ENCODE measurements around the gene ZNF593OS.

ZNF593OS gene

DNA sequence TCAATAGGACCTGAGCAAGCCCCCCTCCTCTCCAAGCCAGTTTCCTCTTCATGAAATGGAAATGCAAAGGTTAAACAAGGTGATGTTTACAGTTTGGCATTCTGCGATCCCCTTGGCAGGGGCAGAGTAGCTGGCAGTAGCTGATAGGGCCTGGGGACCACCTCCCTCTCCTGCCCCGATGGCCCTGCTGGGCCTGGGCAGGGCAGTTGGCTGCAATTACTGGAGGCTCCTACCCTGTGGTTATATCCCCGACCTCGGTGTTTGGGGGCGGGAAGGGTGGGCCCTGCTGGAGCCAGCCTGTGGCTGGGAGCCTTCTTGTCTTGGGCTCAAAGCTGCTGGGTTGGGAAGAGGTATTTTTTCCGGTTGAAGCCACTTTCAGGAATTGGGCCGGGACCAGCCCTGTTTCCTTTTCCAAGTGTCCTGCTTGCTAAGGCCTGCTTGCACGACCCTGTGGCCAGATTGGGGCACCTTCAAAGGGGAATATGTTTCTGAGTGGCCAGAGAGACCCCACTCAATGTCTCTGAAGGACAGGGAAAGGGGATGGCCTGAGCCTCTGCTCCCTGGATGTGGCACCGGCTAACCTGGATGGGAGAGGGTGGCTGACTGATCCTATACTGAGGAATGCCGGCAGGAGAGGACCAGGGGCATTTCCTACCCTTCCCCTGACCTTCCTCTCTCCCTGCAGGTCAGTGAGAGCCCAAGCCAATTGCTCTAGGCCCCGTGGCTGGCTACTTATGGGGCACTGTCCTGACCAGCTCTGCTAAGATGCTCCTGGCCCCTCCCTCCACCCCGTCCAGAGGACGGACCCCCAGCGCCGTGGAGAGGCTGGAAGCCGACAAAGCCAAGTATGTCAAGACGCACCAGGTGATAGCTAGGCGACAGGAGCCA, 10.9 kb downstream of the ZNF593OS start:
- no peak overlapping the region for H4K91ac ChIP-seq (ENCODE audit: low read depth, low read length)
- no peak overlapping the region for H2BK120ac ChIP-seq (ENCODE audit: insufficient read depth, low read length, poor library complexity)
- H4K8ac ChIP-seq (ENCODE audit: low read depth, low read length), result peak overlapping the region; percentile 67
- peaks cover 2% of the 10 kb centered on the region for H3K9me3 ChIP-seq (ENCODE audit: insufficient read depth, low read depth, low read length)
- H3K4me1 ChIP-seq (ENCODE audit: control insufficient read depth in 1 of 2, insufficient read depth in 2 of 2, low read length in 2 of 2), result peaks cover 39 to 50% of the 10 kb centered on the region in 2 experiments
- peak overlapping the region; percentile 42 for H2BK12ac ChIP-seq (ENCODE audit: low read length)
- H3K9ac ChIP-seq (ENCODE audit: low read length), result no peak overlapping the region
- H3K27me3 ChIP-seq (ENCODE audit: insufficient read depth, low read length), result peaks cover 18% of the 10 kb centered on the region
- H3K36me3 ChIP-seq (ENCODE audit: control insufficient read depth in 1 of 2, insufficient read depth in 2 of 2, low read length in 2 of 2), result no peaks in the 10 kb centered on the region
- H3K4me3 ChIP-seq (ENCODE audit: low read depth, low read length), result peak overlapping the region; percentile 59
- H3K23ac ChIP-seq (ENCODE audit: low read length), result no peak overlapping the region
- no peak overlapping the region for H3K27ac ChIP-seq (ENCODE audit: low read depth, low read length)
- WGBS (ENCODE audit: extremely low coverage, insufficient coverage, insufficient read length), result no CpG with 5 or more reads among the region's 18 CpGs
- H3K79me2 ChIP-seq (ENCODE audit: control insufficient read depth, insufficient read depth, low read length, poor library complexity), result peaks cover 5% of the 10 kb centered on the region
- no peak overlapping the region for H3K4ac ChIP-seq (ENCODE audit: low read depth, low read length)
- H3K79me1 ChIP-seq (ENCODE audit: low read length), result peaks cover 18% of the 10 kb centered on the region
- peak overlapping the region; percentile 30 for H3K14ac ChIP-seq (ENCODE audit: low read length)
- H3K4me2 ChIP-seq (ENCODE audit: low read length), result peak overlapping the region; percentile 90
- H2BK5ac ChIP-seq (ENCODE audit: low read depth, low read length, poor library complexity), result no peak overlapping the region
- peak overlapping the region; percentile 61 for H4K12ac ChIP-seq (ENCODE audit: low read depth, low read length)
- H3K18ac ChIP-seq (ENCODE audit: low read length), result peak overlapping the region; percentile 62
- no peak for DNase-seq
- peak overlapping the region; percentile 50 for H2AFZ ChIP-seq (ENCODE audit: insufficient read depth, low read length, poor library complexity)
- H2AK5ac ChIP-seq (ENCODE audit: low read length), result peak overlapping the region; percentile 20

DNA sequence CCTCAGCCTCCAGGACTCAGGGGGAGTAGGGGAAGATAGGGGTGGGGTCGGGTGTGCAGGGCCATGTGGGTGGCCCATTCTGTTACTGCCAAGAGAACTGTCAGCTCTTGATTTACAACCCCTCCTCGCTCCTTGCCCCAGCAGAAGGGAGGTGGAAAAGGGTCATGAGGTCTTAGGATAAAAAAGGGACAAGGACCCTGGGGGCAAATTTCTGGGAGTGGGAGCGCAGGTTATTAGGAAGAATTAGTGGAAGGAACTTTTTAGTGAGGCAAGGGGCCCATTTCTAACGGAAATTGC, 11.9 kb downstream of the ZNF593OS start:
- Histone ChIP-seq H2AFZ (ENCODE audit: insufficient read depth, low read length, poor library complexity) (no peak overlapping the region), H3K79me2 (ENCODE audit: control insufficient read depth, insufficient read depth, low read length, poor library complexity) (peaks cover 5% of the 10 kb centered on the region), H4K8ac (ENCODE audit: low read depth, low read length) (no peak overlapping the region), H3K79me1 (ENCODE audit: low read length) (peaks cover 18% of the 10 kb centered on the region), H4K12ac (ENCODE audit: low read depth, low read length) (no peak overlapping the region), H3K23ac (ENCODE audit: low read length) (no peak overlapping the region), H3K27ac (ENCODE audit: low read depth, low read length) (no peak overlapping the region), H3K9me3 (ENCODE audit: insufficient read depth, low read depth, low read length) (peaks cover 2% of the 10 kb centered on the region), H3K4me1 (ENCODE audit: control insufficient read depth in 1 of 2, insufficient read depth in 2 of 2, low read length in 2 of 2) (peaks cover 44 to 59% of the 10 kb centered on the region in 2 experiments), H4K91ac (ENCODE audit: low read depth, low read length) (no peak overlapping the region), H3K4ac (ENCODE audit: low read depth, low read length) (no peak overlapping the region), H2BK120ac (ENCODE audit: insufficient read depth, low read length, poor library complexity) (no peak overlapping the region), H3K18ac (ENCODE audit: low read length) (no peak overlapping the region), H3K9ac (ENCODE audit: low read length) (no peak overlapping the region), H3K14ac (ENCODE audit: low read length) (no peak overlapping the region), H3K4me3 (ENCODE audit: low read depth, low read length) (no peak overlapping the region), H3K4me2 (ENCODE audit: low read length) (peak overlapping the region; percentile 55), H2AK5ac (ENCODE audit: low read length) (no peak overlapping the region), H3K36me3 (ENCODE audit: control insufficient read depth in 1 of 2, insufficient read depth in 2 of 2, low read length in 2 of 2) (no peaks in the 10 kb centered on the region), H2BK5ac (ENCODE audit: low read depth, low read length, poor library complexity) (no peak overlapping the region), H3K27me3 (ENCODE audit: insufficient read depth, low read length) (peaks cover 18% of the 10 kb centered on the region), H2BK12ac (ENCODE audit: low read length) (no peak overlapping the region)
- no peak for DNase-seq
- WGBS (ENCODE audit: extremely low coverage, insufficient coverage, insufficient read length), result no CpG with 5 or more reads among the region's 4 CpGs

DNA sequence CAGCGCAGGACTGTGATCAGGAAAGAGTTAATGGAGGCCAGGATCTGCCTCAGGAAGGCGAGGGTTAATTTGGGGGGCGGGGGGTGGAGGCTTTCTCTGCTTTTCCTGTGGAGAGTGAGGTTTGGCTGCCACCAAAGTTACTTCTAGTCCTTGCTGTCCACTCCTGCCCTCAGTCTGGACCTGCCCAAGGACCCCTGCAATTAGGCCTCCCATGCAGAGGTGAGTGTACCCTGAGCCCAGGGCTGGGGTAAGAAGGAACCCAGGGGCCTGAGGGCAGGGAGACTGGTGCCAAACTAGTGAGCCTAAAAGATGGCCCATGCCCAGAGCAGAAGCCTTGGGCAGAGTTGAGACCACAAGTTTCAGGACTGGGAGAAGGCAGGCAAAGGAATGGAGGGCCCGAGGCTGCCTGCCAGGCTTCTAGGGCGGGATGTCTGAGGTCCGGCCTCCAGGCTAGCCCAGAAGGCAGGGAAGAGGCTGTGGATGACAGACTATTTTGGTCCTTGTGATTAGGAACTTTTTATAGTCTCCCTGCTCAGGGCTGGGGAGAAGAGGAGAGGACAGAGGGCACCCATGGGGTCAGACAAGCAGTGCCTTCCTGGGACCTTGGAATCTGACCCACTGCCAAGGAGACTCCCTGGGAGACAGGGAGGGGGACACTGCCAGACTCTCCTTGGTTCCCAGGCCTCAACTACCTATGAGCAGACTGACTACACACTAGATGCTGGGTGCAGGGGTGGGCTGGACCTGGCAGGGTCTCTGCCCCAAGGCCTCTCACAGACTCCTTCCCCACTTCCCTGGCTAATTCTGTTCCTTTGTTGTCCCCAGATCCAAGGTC, 12.5 kb downstream of the ZNF593OS start, which contains the start of gene FAM110D:
TSS of gene FAM110D (plus strand) at position 172 of the 835 bp plus-strand sequence. CDS start 2,213 bp downstream, outside the sequence.
- H3K36me3 ChIP-seq (ENCODE audit: control insufficient read depth in 1 of 2, insufficient read depth in 2 of 2, low read length in 2 of 2), result no peaks in the 10 kb centered on the region
- peak within 1 kb of the TSS; percentile 56 for H3K14ac ChIP-seq (ENCODE audit: low read length)
- no peak within 1 kb of the TSS for H4K12ac ChIP-seq (ENCODE audit: low read depth, low read length)
- H3K27ac ChIP-seq (ENCODE audit: low read depth, low read length), result no peak within 1 kb of the TSS
- H2BK5ac ChIP-seq (ENCODE audit: low read depth, low read length, poor library complexity), result peak within 1 kb of the TSS; percentile 42
- H3K27me3 ChIP-seq (ENCODE audit: insufficient read depth, low read length), result peaks cover 18% of the 10 kb centered on the region
- H3K4me3 ChIP-seq (ENCODE audit: low read depth, low read length), result no peak within 1 kb of the TSS
- H3K4me1 ChIP-seq (ENCODE audit: control insufficient read depth in 1 of 2, insufficient read depth in 2 of 2, low read length in 2 of 2), result peaks cover 40 to 55% of the 10 kb centered on the region in 2 experiments
- peak within 1 kb of the TSS; percentile 25 for H3K18ac ChIP-seq (ENCODE audit: low read length)
- no peak within 1 kb of the TSS for H3K23ac ChIP-seq (ENCODE audit: low read length)
- peak within 1 kb of the TSS; percentile 91 for H2BK12ac ChIP-seq (ENCODE audit: low read length)
- peak within 1 kb of the TSS; percentile 48 for H2BK120ac ChIP-seq (ENCODE audit: insufficient read depth, low read length, poor library complexity)
- peak within 1 kb of the TSS; percentile 11 for H2AFZ ChIP-seq (ENCODE audit: insufficient read depth, low read length, poor library complexity)
- H3K79me2 ChIP-seq (ENCODE audit: control insufficient read depth, insufficient read depth, low read length, poor library complexity), result peaks cover 3% of the 10 kb centered on the region
- peaks cover 2% of the 10 kb centered on the region for H3K9me3 ChIP-seq (ENCODE audit: insufficient read depth, low read depth, low read length)
- H2AK5ac ChIP-seq (ENCODE audit: low read length), result peak within 1 kb of the TSS; percentile 44
- no peak within 1 kb of the TSS for H3K4ac ChIP-seq (ENCODE audit: low read depth, low read length)
- H3K4me2 ChIP-seq (ENCODE audit: low read length), result peak within 1 kb of the TSS; percentile 55
- H3K79me1 ChIP-seq (ENCODE audit: low read length), result peaks cover 15% of the 10 kb centered on the region
- DNase-seq, result no peak
- WGBS (ENCODE audit: extremely low coverage, insufficient coverage, insufficient read length), result no CpG with 5 or more reads among the region's 6 CpGs
- peak within 1 kb of the TSS; percentile 49 for H4K8ac ChIP-seq (ENCODE audit: low read depth, low read length)
- H4K91ac ChIP-seq (ENCODE audit: low read depth, low read length), result peak within 1 kb of the TSS; percentile 72
- no peak within 1 kb of the TSS for H3K9ac ChIP-seq (ENCODE audit: low read length)

DNA sequence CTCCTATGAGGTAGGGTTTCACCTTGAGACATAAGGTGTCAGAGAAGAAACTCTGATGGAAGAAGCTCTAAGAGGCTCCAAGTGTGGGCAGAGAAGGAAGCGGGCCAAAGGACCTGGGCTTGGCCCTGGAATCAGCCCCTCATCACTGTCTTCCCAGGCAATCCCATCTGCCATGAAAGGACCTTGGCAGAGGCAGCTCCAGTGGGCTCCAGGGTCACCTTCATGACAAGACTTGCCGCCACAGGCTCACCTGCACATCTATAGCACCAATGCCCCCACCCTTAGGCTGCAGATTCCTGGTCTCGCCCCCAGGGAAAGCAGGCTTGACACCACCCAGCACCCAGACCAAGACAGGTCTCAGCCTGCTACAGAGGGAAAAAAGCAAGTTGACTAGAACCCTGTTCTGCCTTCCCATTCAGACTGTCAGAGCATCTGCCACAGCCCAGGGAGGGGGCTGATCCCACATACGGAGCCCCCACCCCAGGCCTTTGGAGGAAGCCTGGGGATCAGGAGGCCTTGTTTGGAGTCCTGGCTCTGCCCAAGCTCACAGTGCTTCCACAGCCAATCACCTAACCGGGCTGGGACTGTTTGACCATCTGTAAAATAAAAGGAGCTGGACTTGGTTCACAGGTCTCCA, 13.2 kb downstream of the ZNF593OS start:
- H4K91ac ChIP-seq (ENCODE audit: low read depth, low read length), result peak overlapping the region; percentile 72
- peak overlapping the region; percentile 56 for H3K14ac ChIP-seq (ENCODE audit: low read length)
- peaks cover 15% of the 10 kb centered on the region for H3K79me1 ChIP-seq (ENCODE audit: low read length)
- peaks cover 3% of the 10 kb centered on the region for H3K79me2 ChIP-seq (ENCODE audit: control insufficient read depth, insufficient read depth, low read length, poor library complexity)
- H3K9ac ChIP-seq (ENCODE audit: low read length), result no peak overlapping the region
- no peak overlapping the region for H3K4me3 ChIP-seq (ENCODE audit: low read depth, low read length)
- peaks cover 18% of the 10 kb centered on the region for H3K27me3 ChIP-seq (ENCODE audit: insufficient read depth, low read length)
- no CpG with 5 or more reads among the region's 5 CpGs for WGBS (ENCODE audit: extremely low coverage, insufficient coverage, insufficient read length)
- no peak overlapping the region for H3K4ac ChIP-seq (ENCODE audit: low read depth, low read length)
- DNase-seq, result no peak
- peak overlapping the region; percentile 48 for H2BK120ac ChIP-seq (ENCODE audit: insufficient read depth, low read length, poor library complexity)
- H3K9me3 ChIP-seq (ENCODE audit: insufficient read depth, low read depth, low read length), result peaks cover 2% of the 10 kb centered on the region
- H4K8ac ChIP-seq (ENCODE audit: low read depth, low read length), result peak overlapping the region; percentile 49
- H3K36me3 ChIP-seq (ENCODE audit: control insufficient read depth in 1 of 2, insufficient read depth in 2 of 2, low read length in 2 of 2), result no peaks in the 10 kb centered on the region
- no peak overlapping the region for H4K12ac ChIP-seq (ENCODE audit: low read depth, low read length)
- peak overlapping the region; percentile 11 for H2AFZ ChIP-seq (ENCODE audit: insufficient read depth, low read length, poor library complexity)
- H3K18ac ChIP-seq (ENCODE audit: low read length), result peak overlapping the region; percentile 25
- peak overlapping the region; percentile 44 for H2AK5ac ChIP-seq (ENCODE audit: low read length)
- H3K23ac ChIP-seq (ENCODE audit: low read length), result no peak overlapping the region
- H2BK12ac ChIP-seq (ENCODE audit: low read length), result peak overlapping the region; percentile 91
- peaks cover 40 to 52% of the 10 kb centered on the region in 2 experiments for H3K4me1 ChIP-seq (ENCODE audit: control insufficient read depth in 1 of 2, insufficient read depth in 2 of 2, low read length in 2 of 2)
- H3K4me2 ChIP-seq (ENCODE audit: low read length), result no peak overlapping the region
- H2BK5ac ChIP-seq (ENCODE audit: low read depth, low read length, poor library complexity), result peak overlapping the region; percentile 42
- no peak overlapping the region for H3K27ac ChIP-seq (ENCODE audit: low read depth, low read length)

Data from trophoblast cell (in vitro differentiated cells and primary cell).